ENCODE data around the gene POLG.

POLG gene

DNA sequence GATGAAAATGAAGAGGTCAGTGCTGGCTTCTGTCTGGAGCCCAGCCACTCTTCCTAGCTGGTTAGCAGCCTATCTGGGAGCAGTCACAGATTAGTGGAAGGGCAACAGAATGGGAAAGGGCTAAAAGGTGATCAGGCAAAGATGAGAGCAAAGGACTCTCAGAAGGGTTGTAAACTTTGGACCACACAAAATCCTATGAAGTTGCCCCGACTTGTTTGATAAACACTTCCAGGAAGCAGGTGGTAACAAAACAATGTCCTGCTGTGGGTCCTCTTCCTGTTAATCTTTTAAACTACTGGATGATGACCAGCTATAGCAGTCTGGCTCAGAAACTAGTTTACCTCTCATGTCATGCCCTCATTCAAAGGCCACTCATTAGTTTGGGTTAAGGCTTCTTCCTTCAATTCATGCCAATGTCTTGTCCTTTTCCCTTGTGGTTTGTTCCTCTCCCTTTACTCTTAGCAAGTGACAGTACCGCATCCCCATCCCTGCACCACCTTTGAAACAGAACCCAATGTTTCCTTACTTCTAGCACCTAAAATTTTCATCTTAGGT is 19.2 kb downstream of the POLG start:
- Histone ChIP-seq H3K4ac (ENCODE audit: low read depth, low read length) (no peak overlapping the region), H3K4me1 (ENCODE audit: control insufficient read depth in 1 of 2, insufficient read depth in 2 of 2, low read length in 2 of 2) (peaks cover 0 to 3% of the 10 kb centered on the region in 2 experiments), H3K18ac (ENCODE audit: low read length) (no peak overlapping the region), H3K4me3 (ENCODE audit: low read depth, low read length) (no peak overlapping the region), H4K91ac (ENCODE audit: low read depth, low read length) (no peak overlapping the region), H3K14ac (ENCODE audit: low read length) (no peak overlapping the region), H3K27ac (ENCODE audit: low read depth, low read length) (no peak overlapping the region), H3K27me3 (ENCODE audit: insufficient read depth, low read length) (no peaks in the 10 kb centered on the region), H3K9ac (ENCODE audit: low read length) (no peak overlapping the region), H3K36me3 (ENCODE audit: control insufficient read depth in 1 of 2, insufficient read depth in 2 of 2, low read length in 2 of 2) (peaks cover 33 to 56% of the 10 kb centered on the region in 2 experiments), H4K12ac (ENCODE audit: low read depth, low read length) (no peak overlapping the region), H3K9me3 (ENCODE audit: insufficient read depth, low read depth, low read length) (no peaks in the 10 kb centered on the region), H2AK5ac (ENCODE audit: low read length) (no peak overlapping the region), H2BK120ac (ENCODE audit: insufficient read depth, low read length, poor library complexity) (no peak overlapping the region), H3K23ac (ENCODE audit: low read length) (no peak overlapping the region), H3K79me2 (ENCODE audit: control insufficient read depth, insufficient read depth, low read length, poor library complexity) (no peaks in the 10 kb centered on the region), H2AFZ (ENCODE audit: insufficient read depth, low read length, poor library complexity) (no peak overlapping the region), H4K8ac (ENCODE audit: low read depth, low read length) (no peak overlapping the region), H3K4me2 (ENCODE audit: low read length) (no peak overlapping the region), H2BK12ac (ENCODE audit: low read length) (no peak overlapping the region), H3K79me1 (ENCODE audit: low read length) (no peaks in the 10 kb centered on the region), H2BK5ac (ENCODE audit: low read depth, low read length, poor library complexity) (no peak overlapping the region)
- no CpG with 5 or more reads among the region's 2 CpGs for WGBS (ENCODE audit: extremely low coverage, insufficient coverage, insufficient read length)
- DNase-seq, result no peak

DNA sequence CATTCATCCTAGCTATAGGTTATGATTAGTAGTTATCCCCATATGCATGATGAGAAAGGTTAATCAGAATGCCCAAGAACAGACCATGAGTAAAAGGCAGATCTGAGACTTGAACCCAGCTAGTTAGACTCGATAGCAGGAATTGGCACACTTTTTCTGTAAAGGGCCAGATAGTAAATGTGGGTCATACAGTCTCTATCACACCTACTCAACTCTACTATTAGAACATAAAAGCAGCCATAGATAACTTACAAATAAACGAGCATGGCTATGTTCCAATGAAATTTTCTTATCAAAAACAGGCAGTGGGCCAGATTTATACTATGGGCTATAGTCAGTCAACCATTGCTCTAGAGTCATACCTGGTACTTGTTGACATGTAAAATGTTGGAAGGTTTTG is 24.6 kb downstream of the POLG start:
- no peak for DNase-seq
- Histone ChIP-seq H2BK120ac (ENCODE audit: insufficient read depth, low read length, poor library complexity) (no peak overlapping the region), H3K4me1 (ENCODE audit: control insufficient read depth in 1 of 2, insufficient read depth in 2 of 2, low read length in 2 of 2) (peaks cover 0 to 3% of the 10 kb centered on the region in 2 experiments), H2BK12ac (ENCODE audit: low read length) (no peak overlapping the region), H3K9ac (ENCODE audit: low read length) (no peak overlapping the region), H3K4me3 (ENCODE audit: low read depth, low read length) (no peak overlapping the region), H3K36me3 (ENCODE audit: control insufficient read depth in 1 of 2, insufficient read depth in 2 of 2, low read length in 2 of 2) (peaks cover 12 to 35% of the 10 kb centered on the region in 2 experiments), H3K18ac (ENCODE audit: low read length) (no peak overlapping the region), H2AK5ac (ENCODE audit: low read length) (no peak overlapping the region), H3K14ac (ENCODE audit: low read length) (no peak overlapping the region), H3K4me2 (ENCODE audit: low read length) (no peak overlapping the region), H4K91ac (ENCODE audit: low read depth, low read length) (no peak overlapping the region), H2AFZ (ENCODE audit: insufficient read depth, low read length, poor library complexity) (no peak overlapping the region), H4K8ac (ENCODE audit: low read depth, low read length) (no peak overlapping the region), H3K9me3 (ENCODE audit: insufficient read depth, low read depth, low read length) (no peaks in the 10 kb centered on the region), H3K27me3 (ENCODE audit: insufficient read depth, low read length) (no peaks in the 10 kb centered on the region), H3K79me1 (ENCODE audit: low read length) (no peaks in the 10 kb centered on the region), H2BK5ac (ENCODE audit: low read depth, low read length, poor library complexity) (no peak overlapping the region), H3K4ac (ENCODE audit: low read depth, low read length) (no peak overlapping the region), H3K23ac (ENCODE audit: low read length) (no peak overlapping the region), H3K27ac (ENCODE audit: low read depth, low read length) (no peak overlapping the region), H3K79me2 (ENCODE audit: control insufficient read depth, insufficient read depth, low read length, poor library complexity) (no peaks in the 10 kb centered on the region), H4K12ac (ENCODE audit: low read depth, low read length) (no peak overlapping the region)
- WGBS (ENCODE audit: extremely low coverage, insufficient coverage, insufficient read length), result no CpG with 5 or more reads among the region's 2 CpGs

GRCh38 chr15:89308236-89308635 is 26.4 kb downstream of the POLG start:
- no peaks in the 10 kb centered on the region for H3K27me3 ChIP-seq (ENCODE audit: insufficient read depth, low read length)

GRCh38 chr15:89307791-89308190 is 26.8 kb downstream of the POLG start:
- peaks cover 0 to 3% of the 10 kb centered on the region in 2 experiments for H3K4me1 ChIP-seq (ENCODE audit: control insufficient read depth in 1 of 2, insufficient read depth in 2 of 2, low read length in 2 of 2)
- H2AK5ac ChIP-seq (ENCODE audit: low read length), result no peak overlapping the region
- no CpG with 5 or more reads among the region's 2 CpGs for WGBS (ENCODE audit: extremely low coverage, insufficient coverage, insufficient read length)
- no peak overlapping the region for H2BK120ac ChIP-seq (ENCODE audit: insufficient read depth, low read length, poor library complexity)
- H3K36me3 ChIP-seq (ENCODE audit: control insufficient read depth in 1 of 2, insufficient read depth in 2 of 2, low read length in 2 of 2), result peaks cover 15 to 36% of the 10 kb centered on the region in 2 experiments
- no peak overlapping the region for H3K4ac ChIP-seq (ENCODE audit: low read depth, low read length)
- no peaks in the 10 kb centered on the region for H3K79me2 ChIP-seq (ENCODE audit: control insufficient read depth, insufficient read depth, low read length, poor library complexity)
- no peaks in the 10 kb centered on the region for H3K9me3 ChIP-seq (ENCODE audit: insufficient read depth, low read depth, low read length)
- H2BK5ac ChIP-seq (ENCODE audit: low read depth, low read length, poor library complexity), result no peak overlapping the region
- no peak overlapping the region for H2BK12ac ChIP-seq (ENCODE audit: low read length)
- no peak overlapping the region for H4K8ac ChIP-seq (ENCODE audit: low read depth, low read length)
- H3K79me1 ChIP-seq (ENCODE audit: low read length), result no peaks in the 10 kb centered on the region
- H4K12ac ChIP-seq (ENCODE audit: low read depth, low read length), result no peak overlapping the region
- H3K23ac ChIP-seq (ENCODE audit: low read length), result no peak overlapping the region
- no peak overlapping the region for H3K27ac ChIP-seq (ENCODE audit: low read depth, low read length)
- no peak overlapping the region for H3K14ac ChIP-seq (ENCODE audit: low read length)
- peak; percentile 17 to 48 for DNase-seq
- no peak overlapping the region for H3K9ac ChIP-seq (ENCODE audit: low read length)
- H4K91ac ChIP-seq (ENCODE audit: low read depth, low read length), result no peak overlapping the region
- no peak overlapping the region for H3K4me3 ChIP-seq (ENCODE audit: low read depth, low read length)
- H3K4me2 ChIP-seq (ENCODE audit: low read length), result no peak overlapping the region
- no peak overlapping the region for H3K18ac ChIP-seq (ENCODE audit: low read length)
- no peaks in the 10 kb centered on the region for H3K27me3 ChIP-seq (ENCODE audit: insufficient read depth, low read length)
- H2AFZ ChIP-seq (ENCODE audit: insufficient read depth, low read length, poor library complexity), result no peak overlapping the region

More at GRCh38 chr15:89308236-89308635, 26.4 kb downstream of the POLG start:
- Histone ChIP-seq H3K27ac (ENCODE audit: low read depth, low read length) (no peak overlapping the region), H3K4ac (ENCODE audit: low read depth, low read length) (no peak overlapping the region), H3K4me2 (ENCODE audit: low read length) (no peak overlapping the region), H4K8ac (ENCODE audit: low read depth, low read length) (no peak overlapping the region), H3K23ac (ENCODE audit: low read length) (no peak overlapping the region), H3K79me2 (ENCODE audit: control insufficient read depth, insufficient read depth, low read length, poor library complexity) (no peaks in the 10 kb centered on the region), H3K4me3 (ENCODE audit: low read depth, low read length) (no peak overlapping the region), H2BK12ac (ENCODE audit: low read length) (no peak overlapping the region), H3K79me1 (ENCODE audit: low read length) (no peaks in the 10 kb centered on the region), H2AFZ (ENCODE audit: insufficient read depth, low read length, poor library complexity) (no peak overlapping the region), H3K36me3 (ENCODE audit: control insufficient read depth in 1 of 2, insufficient read depth in 2 of 2, low read length in 2 of 2) (peaks cover 15 to 36% of the 10 kb centered on the region in 2 experiments), H3K9ac (ENCODE audit: low read length) (no peak overlapping the region), H2BK5ac (ENCODE audit: low read depth, low read length, poor library complexity) (no peak overlapping the region), H3K18ac (ENCODE audit: low read length) (no peak overlapping the region), H2AK5ac (ENCODE audit: low read length) (no peak overlapping the region), H4K91ac (ENCODE audit: low read depth, low read length) (no peak overlapping the region), H4K12ac (ENCODE audit: low read depth, low read length) (no peak overlapping the region), H2BK120ac (ENCODE audit: insufficient read depth, low read length, poor library complexity) (no peak overlapping the region), H3K14ac (ENCODE audit: low read length) (no peak overlapping the region), H3K4me1 (ENCODE audit: control insufficient read depth in 1 of 2, insufficient read depth in 2 of 2, low read length in 2 of 2) (peaks cover 0 to 3% of the 10 kb centered on the region in 2 experiments), H3K9me3 (ENCODE audit: insufficient read depth, low read depth, low read length) (no peaks in the 10 kb centered on the region)
- WGBS (ENCODE audit: extremely low coverage, insufficient coverage, insufficient read length), result no CpG with 5 or more reads among the region's 3 CpGs
- DNase-seq, result no peak

Measured in trophoblast cell (in vitro differentiated cells and primary cell).